GM23248 (cell line): ENCODE data around the gene OFD1.

Experiments
- EZH2 ChIP-seq: fragments of 200-600 bp; sonication (generic); IDR thresholded peaks from 2 replicates; pipeline ENCODE4 v1.6.1; 2018; ENCODE audit warnings: antibody characterized with exemption, mild to moderate bottlenecking; ENCODE audit not compliant: insufficient read depth, poor library complexity, severe bottlenecking
- EZH2phosphoT487 ChIP-seq: fragments of 200-600 bp; sonication (generic); IDR thresholded peaks from 2 replicates; pipeline ENCODE4 v1.6.1; 2018; ENCODE audit warnings: antibody characterized with exemption, moderate library complexity, mild to moderate bottlenecking, low read depth; ENCODE audit not compliant: insufficient read depth

GRCh38 chrX:13685126-13685763, 49.3 kb upstream of the OFD1 start:
- TF ChIP-seq EZH2 (no peak), EZH2phosphoT487 (no peak)
